Lower lobe of right lung (tissue), 2 donors: Measurements from ENCODE around the gene STON2. TPM values are rescaled to one million over a fixed set of nuclear protein-coding genes. Genes with fewer than 3 reads are reported as not detected.

Source experiments
- ATAC-seq, 2 donors: fragments of 200-7000 bp; cut with Tn5 transposase; one replicate each; pipeline ENCODE4 v1.9.1; 2020 to 2022; ENCODE audit warnings: mild to moderate bottlenecking in 2 of 2, moderate library complexity in 2 of 2
- DNase-seq: peaks from one replicate; pipeline ENCODE4 v3.0.0-alpha.2; 2020
- H3K27ac ChIP-seq: fragments of 200-600 bp; one replicate; pipeline ENCODE4 v1.8.0; 2022
- H3K27me3 ChIP-seq: fragments of 200-600 bp; one replicate; pipeline ENCODE4 v1.8.0; 2022; ENCODE audit warnings: low read depth
- H3K36me3 ChIP-seq: fragments of 200-600 bp; one replicate; pipeline ENCODE4 v1.8.0; 2022; ENCODE audit warnings: mild to moderate bottlenecking
- H3K4me1 ChIP-seq: fragments of 200-600 bp; one replicate; pipeline ENCODE4 v1.8.0; 2022
- H3K4me3 ChIP-seq: fragments of 200-600 bp; one replicate; pipeline ENCODE4 v1.8.0; 2022; ENCODE audit warnings: mild to moderate bottlenecking
- H3K9me3 ChIP-seq: fragments of 200-600 bp; one replicate; pipeline ENCODE4 v1.8.0; 2022
- CTCF ChIP-seq: fragments of 200-600 bp; IDR thresholded peaks from one replicate; pipeline ENCODE4 v1.8.0; 2022; ENCODE audit warnings: antibody characterized with exemption, mild to moderate bottlenecking
- intact Hi-C: fragments of 100-400 bp; cut with DNase I; formaldehyde crosslinking; loops from one replicate; pipeline ENCODE4 v1.11.0; 2022
- total RNA-seq: library from RNA; stranded (reverse); fragmentation: NEBNext Ultra II Directional; extraction: Animal tissue kit (Norgen Biotek cat#: 25700); gene quantifications from one replicate; pipeline ENCODE4 v1.2.1, GENCODE V29; 2021
- donor health status: DM: no; HTN: yes; CAD: no; lungs with severe emphysema.

The STON2 gene
- total RNA-seq, 1 donor from 2014 or later = 34.3 TPM

- ATAC-seq = peak; percentile 90
- Histone ChIP-seq H3K27ac (no peak overlapping the region), H3K9me3 (no peaks in the 10 kb centered on the region), H3K4me3 (no peak overlapping the region), H3K27me3 (no peaks in the 10 kb centered on the region), H3K36me3 (no peaks in the 10 kb centered on the region), H3K4me1 (no peaks in the 10 kb centered on the region)
- DNase-seq = peak; percentile 68
- intact Hi-C loops = no loop called here
- no peak for TF ChIP-seq CTCF
Measured at GRCh38 chr14:81303258-81303935, 96.7 kb downstream of the STON2 start.

- intact Hi-C loops = no loop called here
- no peak for TF ChIP-seq CTCF
Measured at GRCh38 chr14:81302638-81303037, 97.5 kb downstream of the STON2 start.

GRCh38 chr14:81301813-81302212 lies 98.3 kb downstream of the STON2 start:
- H3K4me1 ChIP-seq = no peaks in the 10 kb centered on the region
- no peaks in the 10 kb centered on the region for H3K9me3 ChIP-seq
- DNase-seq = no peak
- no peak overlapping the region for H3K4me3 ChIP-seq
- no peak for ATAC-seq
- TF ChIP-seq CTCF = no peak
- no peaks in the 10 kb centered on the region for H3K36me3 ChIP-seq
- intact Hi-C loops = no loop called here
- H3K27me3 ChIP-seq = no peaks in the 10 kb centered on the region
- H3K27ac ChIP-seq = no peak overlapping the region

More at GRCh38 chr14:81302638-81303037, 97.5 kb downstream of the STON2 start:
- ATAC-seq (no peak), DNase-seq (no peak)
- H3K4me3 ChIP-seq = no peak overlapping the region
- no peak overlapping the region for H3K27ac ChIP-seq
- no peaks in the 10 kb centered on the region for H3K9me3 ChIP-seq
- H3K4me1 ChIP-seq = no peaks in the 10 kb centered on the region
- H3K27me3 ChIP-seq = no peaks in the 10 kb centered on the region
- H3K36me3 ChIP-seq = no peaks in the 10 kb centered on the region

- H3K9me3 ChIP-seq = no peaks in the 10 kb centered on the region
- no peak overlapping the region for H3K27ac ChIP-seq
- no peaks in the 10 kb centered on the region for H3K36me3 ChIP-seq
- peaks cover 3% of the 10 kb centered on the region for H3K4me1 ChIP-seq
- no peak for TF ChIP-seq CTCF
- H3K4me3 ChIP-seq = no peak overlapping the region
- ATAC-seq (no peak), DNase-seq (no peak)
- no peaks in the 10 kb centered on the region for H3K27me3 ChIP-seq
- intact Hi-C loops = no loop called here
Measured at GRCh38 chr14:81301371-81301770, 98.8 kb downstream of the STON2 start.

- Histone ChIP-seq H3K36me3 (no peaks in the 10 kb centered on the region), H3K4me1 (peaks cover 9% of the 10 kb centered on the region), H3K27me3 (no peaks in the 10 kb centered on the region), H3K9me3 (no peaks in the 10 kb centered on the region), H3K4me3 (no peak overlapping the region), H3K27ac (no peak overlapping the region)
- no peak for DNase-seq
- TF ChIP-seq CTCF = no peak
- no peak for ATAC-seq
- intact Hi-C loops = no loop called here
Measured at GRCh38 chr14:81298911-81299310, 101.2 kb downstream of the STON2 start.
